B cell (primary cell): Measurements from ENCODE around the gene HS2ST1.

Source experiments
- EZH2 ChIP-seq: IDR thresholded peaks from 2 replicates; pipeline ENCODE4 v1.6.1; 2012; ENCODE audit warnings: borderline replicate concordance, low read depth, mild to moderate bottlenecking, moderate library complexity, low read length; ENCODE audit not compliant: insufficient read depth, poor library complexity, severe bottlenecking
- TF ChIP-seq, protein P1 (sequence below): fragments of 200-600 bp; IDR thresholded peaks from one replicate; pipeline ENCODE4 v1.8.0; 2022; ENCODE audit warnings: antibody characterized with exemption, mild to moderate bottlenecking

DNA sequence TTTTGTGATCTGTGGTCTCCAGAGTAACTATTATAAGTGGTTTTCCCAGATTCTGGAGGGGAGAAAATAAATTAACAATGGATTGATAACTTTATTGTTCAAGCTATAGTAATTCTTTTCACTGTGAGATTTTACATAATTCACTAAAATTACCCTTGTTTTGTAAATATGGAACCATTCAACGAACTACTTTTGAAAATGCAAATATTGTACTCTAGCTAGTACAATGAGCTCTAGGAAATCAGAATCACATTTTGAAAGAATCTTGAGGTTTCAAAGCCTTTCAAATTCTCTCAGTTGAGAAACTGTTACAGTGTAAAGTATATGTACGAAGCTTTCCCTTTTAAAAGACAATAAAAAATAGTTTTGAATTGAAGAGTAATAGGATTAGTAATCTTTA lies 119.9 kb downstream of the HS2ST1 start:
- TF ChIP-seq, protein P1, sequence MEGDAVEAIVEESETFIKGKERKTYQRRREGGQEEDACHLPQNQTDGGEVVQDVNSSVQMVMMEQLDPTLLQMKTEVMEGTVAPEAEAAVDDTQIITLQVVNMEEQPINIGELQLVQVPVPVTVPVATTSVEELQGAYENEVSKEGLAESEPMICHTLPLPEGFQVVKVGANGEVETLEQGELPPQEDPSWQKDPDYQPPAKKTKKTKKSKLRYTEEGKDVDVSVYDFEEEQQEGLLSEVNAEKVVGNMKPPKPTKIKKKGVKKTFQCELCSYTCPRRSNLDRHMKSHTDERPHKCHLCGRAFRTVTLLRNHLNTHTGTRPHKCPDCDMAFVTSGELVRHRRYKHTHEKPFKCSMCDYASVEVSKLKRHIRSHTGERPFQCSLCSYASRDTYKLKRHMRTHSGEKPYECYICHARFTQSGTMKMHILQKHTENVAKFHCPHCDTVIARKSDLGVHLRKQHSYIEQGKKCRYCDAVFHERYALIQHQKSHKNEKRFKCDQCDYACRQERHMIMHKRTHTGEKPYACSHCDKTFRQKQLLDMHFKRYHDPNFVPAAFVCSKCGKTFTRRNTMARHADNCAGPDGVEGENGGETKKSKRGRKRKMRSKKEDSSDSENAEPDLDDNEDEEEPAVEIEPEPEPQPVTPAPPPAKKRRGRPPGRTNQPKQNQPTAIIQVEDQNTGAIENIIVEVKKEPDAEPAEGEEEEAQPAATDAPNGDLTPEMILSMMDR: no peak
- TF ChIP-seq EZH2: no peak
